Retina (tissue), 1 donor: ENCODE results near the gene UBC.

Experiments used
- DNase-seq: peaks from one replicate; pipeline ENCODE4 v3.0.0-alpha.2; 2016

UBC gene

DNA sequence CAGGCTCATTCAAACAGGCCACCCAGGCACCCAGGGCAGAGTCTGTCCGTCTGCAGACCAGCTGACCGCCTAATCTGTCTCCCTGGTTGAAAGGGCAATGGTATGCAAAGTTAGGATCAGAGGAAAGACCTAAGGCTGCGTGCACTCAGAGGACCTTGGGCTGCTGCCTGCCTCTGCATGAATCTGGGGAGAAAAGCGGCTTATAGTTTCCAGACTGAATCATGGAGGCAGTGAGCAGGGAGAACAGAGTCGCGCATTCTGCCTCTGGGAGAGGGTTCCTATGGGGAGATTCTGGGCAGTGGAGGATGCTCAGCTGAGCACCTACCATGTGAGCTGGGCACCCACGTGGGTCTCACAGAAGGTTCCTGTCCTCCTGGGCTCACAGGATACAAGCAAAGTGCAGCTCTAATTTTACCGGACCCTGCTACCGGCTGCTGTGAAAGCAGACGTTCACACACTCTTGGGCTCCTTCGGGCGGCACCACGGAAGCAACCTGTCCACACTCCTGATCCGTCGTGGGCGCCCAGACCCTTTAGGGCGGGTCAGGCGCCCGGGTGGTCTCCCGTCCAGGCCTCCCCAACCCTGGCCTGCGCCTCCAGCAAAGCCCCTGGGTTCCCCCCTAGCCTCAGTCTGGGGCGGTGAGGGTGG lies 51.6 kb downstream of the UBC start:
- DNase-seq = no peak

DNA sequence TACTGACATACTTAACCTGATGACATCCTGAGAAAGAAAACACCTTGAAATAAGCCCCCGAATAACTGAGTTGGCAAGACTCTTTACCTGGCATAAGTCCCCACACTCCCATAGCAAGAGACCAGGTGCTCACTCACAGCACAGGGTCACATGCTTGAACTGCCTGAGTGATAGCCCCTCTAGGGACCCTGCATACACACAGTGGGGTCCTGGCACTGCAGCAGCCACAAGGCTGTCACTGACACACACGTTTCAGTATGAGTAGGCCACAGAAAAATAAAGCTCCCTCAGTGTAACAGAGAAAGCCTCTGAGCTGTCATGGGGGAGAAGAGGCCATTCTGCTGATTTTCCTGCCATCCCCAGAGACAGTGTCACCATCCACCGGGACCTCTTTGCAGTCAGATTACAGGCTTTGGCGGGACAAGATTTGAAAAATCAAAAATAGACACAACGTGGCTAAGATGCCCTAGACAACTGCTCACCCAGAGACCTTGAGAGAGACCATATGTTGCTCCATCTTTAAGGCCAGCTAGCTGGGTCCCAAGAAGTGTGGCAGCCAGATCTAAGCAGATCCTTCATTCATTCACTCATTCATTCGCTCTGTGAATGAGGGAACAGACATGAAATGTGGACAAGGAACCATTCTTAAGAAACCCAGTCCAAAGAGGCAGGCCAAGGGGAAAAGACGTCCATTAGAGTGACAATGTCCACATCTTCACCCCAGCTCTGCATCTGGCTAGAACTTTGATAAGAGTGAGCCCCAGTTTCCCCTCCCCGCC lies 52.4 kb downstream of the UBC start:
- DNase-seq = no peak
